ENCODE data around the gene FUT9.

Gene FUT9

GRCh38 chr6:96073555-96073954 is 57.8 kb downstream of the FUT9 start:
- no peaks in the 10 kb centered on the region for H3K27me3 ChIP-seq
- no peak for TF ChIP-seq CTCF (IDR thresholded peaks at IDR 0.05; ENCODE audit: low read depth, low read length)
- H3K4me3 ChIP-seq (ENCODE audit: low read depth, low read length), result no peak overlapping the region
- no peaks in the 10 kb centered on the region for H3K9me3 ChIP-seq
- no peaks in the 10 kb centered on the region for H3K36me3 ChIP-seq
- no peak for DNase-seq
- no peaks in the 10 kb centered on the region for H3K4me1 ChIP-seq

- no peak for TF ChIP-seq CTCF (IDR thresholded peaks at IDR 0.05; ENCODE audit: low read depth, low read length)
- Histone ChIP-seq H3K27me3 (no peaks in the 10 kb centered on the region), H3K4me1 (no peaks in the 10 kb centered on the region), H3K9me3 (no peaks in the 10 kb centered on the region), H3K4me3 (ENCODE audit: low read depth, low read length) (no peak overlapping the region), H3K36me3 (no peaks in the 10 kb centered on the region)
- DNase-seq, result no peak
Measured at GRCh38 chr6:96074006-96074405, 58.2 kb downstream of the FUT9 start.

- Histone ChIP-seq H3K4me1 (no peaks in the 10 kb centered on the region), H3K9me3 (no peaks in the 10 kb centered on the region), H3K36me3 (no peaks in the 10 kb centered on the region), H3K27me3 (no peaks in the 10 kb centered on the region), H3K4me3 (ENCODE audit: low read depth, low read length) (no peak overlapping the region)
- no peak for TF ChIP-seq CTCF (IDR thresholded peaks at IDR 0.05; ENCODE audit: low read depth, low read length)
- no peak for DNase-seq
Measured at GRCh38 chr6:96075826-96076225, 60.1 kb downstream of the FUT9 start.

- no peaks in the 10 kb centered on the region for H3K27me3 ChIP-seq
- no peak overlapping the region for H3K4me3 ChIP-seq (ENCODE audit: low read depth, low read length)
- no peaks in the 10 kb centered on the region for H3K4me1 ChIP-seq
- H3K9me3 ChIP-seq, result no peaks in the 10 kb centered on the region
- DNase-seq, result no peak
- no peak for TF ChIP-seq CTCF (IDR thresholded peaks at IDR 0.05; ENCODE audit: low read depth, low read length)
- H3K36me3 ChIP-seq, result no peaks in the 10 kb centered on the region
Measured at GRCh38 chr6:96086745-96087144, 71.0 kb downstream of the FUT9 start.

GRCh38 chr6:96089173-96089572 is 73.4 kb downstream of the FUT9 start:
- Histone ChIP-seq H3K4me1 (no peaks in the 10 kb centered on the region), H3K9me3 (no peaks in the 10 kb centered on the region), H3K27me3 (no peaks in the 10 kb centered on the region), H3K4me3 (ENCODE audit: low read depth, low read length) (no peak overlapping the region), H3K36me3 (no peaks in the 10 kb centered on the region)
- DNase-seq, result no peak
- TF ChIP-seq CTCF (IDR thresholded peaks at IDR 0.05; ENCODE audit: low read depth, low read length), result peak; percentile 34

- DNase-seq, result no peak
- Histone ChIP-seq H3K4me1 (no peaks in the 10 kb centered on the region), H3K36me3 (no peaks in the 10 kb centered on the region), H3K9me3 (no peaks in the 10 kb centered on the region), H3K27me3 (no peaks in the 10 kb centered on the region), H3K4me3 (ENCODE audit: low read depth, low read length) (no peak overlapping the region)
- no peak for TF ChIP-seq CTCF (IDR thresholded peaks at IDR 0.05; ENCODE audit: low read depth, low read length)
Measured at GRCh38 chr6:96094077-96094476, 78.3 kb downstream of the FUT9 start.
